HL-60/S4 (cell line): ENCODE data around the gene CREBBP.

Source experiments
- in situ Hi-C: fragments of 300-500 bp; cut with MboI; formaldehyde crosslinking; loops from 2 replicates; pipeline ENCODE4 v1.14.3; 2022; ENCODE audit warnings: low sequenced_read_pairs

CREBBP gene

GRCh38 chr16:3879887-3880564 lies 487 bp downstream of the CREBBP start:
- in situ Hi-C loops = no loop called here

GRCh38 chr16:3879258-3879886 lies 1.1 kb downstream of the CREBBP start:
- in situ Hi-C loops = no loop called here

- in situ Hi-C loops = no loop called here
Measured at GRCh38 chr16:3878610-3879009, 1.9 kb downstream of the CREBBP start.

GRCh38 chr16:3876695-3877094 lies 3.8 kb downstream of the CREBBP start:
- in situ Hi-C loops = no loop called here

GRCh38 chr16:3876160-3876559 lies 4.4 kb downstream of the CREBBP start:
- in situ Hi-C loops = no loop called here

GRCh38 chr16:3874794-3875692 lies 5.5 kb downstream of the CREBBP start:
- in situ Hi-C loops = no loop called here

DNA sequence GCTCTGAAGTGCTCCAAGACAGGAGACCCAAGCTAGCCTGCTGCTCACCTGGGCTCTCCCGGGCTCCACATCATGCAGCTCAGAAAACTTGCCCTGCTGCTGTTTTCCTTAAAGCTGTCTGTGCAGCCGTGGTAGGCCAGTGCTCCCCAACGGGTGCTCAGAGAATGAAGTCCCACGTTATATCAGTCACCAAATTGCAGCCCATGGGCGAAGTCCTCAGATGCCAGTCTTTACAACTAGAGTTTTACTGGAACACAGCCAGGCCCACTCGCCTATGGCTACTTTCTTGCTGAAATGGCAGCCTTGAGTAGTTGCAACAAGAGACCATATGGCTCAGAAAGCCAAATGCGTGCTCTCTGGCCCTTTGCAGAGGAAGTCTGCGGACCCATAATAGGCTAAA lies 6.3 kb downstream of the CREBBP start:
- in situ Hi-C loops = no loop called here

DNA sequence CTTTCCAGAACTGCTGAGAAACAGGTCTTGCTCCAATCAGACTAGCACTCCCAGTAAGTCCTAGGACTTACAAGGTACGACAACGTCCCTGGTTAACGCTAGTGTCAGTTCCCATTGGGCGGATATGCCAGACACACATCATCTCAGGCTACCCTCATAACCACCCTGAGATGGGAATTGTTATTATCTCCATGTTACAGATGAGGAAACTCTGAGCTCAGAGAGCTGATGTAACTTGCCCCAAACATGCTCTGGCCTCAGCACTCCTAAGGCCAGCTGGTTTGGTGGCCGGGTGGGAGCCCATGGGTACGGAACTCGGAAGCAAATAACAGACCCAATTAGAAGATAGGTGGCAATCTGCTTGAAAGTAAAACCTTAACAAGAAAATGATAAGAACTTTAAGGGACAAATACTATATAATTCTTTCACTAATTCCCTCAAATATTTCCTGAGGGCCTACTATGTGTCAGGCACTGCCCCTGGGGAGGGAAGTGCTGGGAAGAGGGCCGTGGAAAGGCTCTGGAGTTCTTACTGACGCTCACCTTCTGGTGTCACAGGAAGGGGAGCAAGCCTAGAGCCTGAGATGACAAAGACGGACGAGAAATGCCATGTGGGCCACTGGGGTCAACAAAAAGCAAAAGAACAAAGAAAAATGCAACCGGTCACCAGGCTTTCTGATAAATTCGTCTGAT lies 6.9 kb downstream of the CREBBP start:
- in situ Hi-C loops = no loop called here

GRCh38 chr16:3872216-3872895 lies 8.2 kb downstream of the CREBBP start:
- in situ Hi-C loops = no loop called here

DNA sequence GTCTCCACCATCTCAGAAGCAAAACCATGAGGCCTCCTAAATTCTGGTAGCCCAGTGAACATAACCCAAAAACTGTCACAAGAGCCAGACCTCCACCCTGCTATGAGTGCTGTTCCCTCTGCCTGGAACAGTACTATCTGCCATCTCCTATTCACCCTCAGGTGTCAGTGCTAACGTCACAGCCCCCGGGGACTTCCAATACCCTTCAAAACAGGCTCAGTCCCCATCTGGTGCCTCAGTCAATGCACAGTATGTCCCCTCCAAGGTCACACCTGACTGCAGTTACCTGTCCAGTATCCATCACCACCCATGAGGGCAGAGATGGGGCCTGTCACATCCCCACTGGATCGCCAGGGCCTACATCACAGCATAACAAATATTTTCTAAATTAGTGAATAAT lies 11.5 kb downstream of the CREBBP start:
- in situ Hi-C loops = no loop called here

DNA sequence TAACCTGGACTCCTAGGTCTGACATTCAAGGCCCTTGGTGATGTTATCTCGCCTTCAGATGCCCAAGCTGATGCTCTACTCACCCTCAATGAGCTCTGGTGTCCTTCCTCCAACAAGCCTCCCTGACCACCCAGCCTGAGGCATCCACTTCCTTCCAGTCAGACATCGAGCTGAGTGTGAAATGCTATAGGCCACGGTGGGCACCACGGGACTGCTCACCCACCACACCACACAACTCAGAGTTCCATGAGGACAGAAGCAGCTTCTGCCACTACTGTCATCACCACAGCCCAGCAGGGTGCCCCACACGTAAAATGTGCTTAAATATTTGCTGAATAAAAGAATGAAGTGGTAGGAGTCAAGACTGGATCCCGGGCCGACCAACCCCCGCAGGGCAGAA lies 12.0 kb downstream of the CREBBP start:
- in situ Hi-C loops = no loop called here

- in situ Hi-C loops = no loop called here
Measured at GRCh38 chr16:3866703-3867431, 13.6 kb downstream of the CREBBP start.

DNA sequence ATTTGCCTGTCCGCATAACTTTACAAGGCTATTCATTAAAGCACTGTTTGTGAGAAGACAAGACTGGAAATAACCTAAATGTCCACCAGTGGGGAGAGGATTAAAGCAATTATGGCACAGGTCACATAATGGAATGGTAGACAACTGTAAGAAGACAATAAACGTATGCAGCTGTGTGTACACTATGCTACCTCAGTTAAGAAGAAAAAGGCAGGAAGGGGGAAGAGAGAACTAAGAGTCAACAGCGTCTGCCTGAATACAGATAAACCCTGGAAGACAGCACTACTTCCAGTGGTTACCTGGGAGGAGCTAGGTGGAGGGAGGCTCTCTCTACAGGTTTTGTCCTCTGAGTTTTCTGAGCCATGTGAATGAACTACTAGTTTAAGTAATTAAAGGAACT lies 15.3 kb downstream of the CREBBP start:
- in situ Hi-C loops = no loop called here

DNA sequence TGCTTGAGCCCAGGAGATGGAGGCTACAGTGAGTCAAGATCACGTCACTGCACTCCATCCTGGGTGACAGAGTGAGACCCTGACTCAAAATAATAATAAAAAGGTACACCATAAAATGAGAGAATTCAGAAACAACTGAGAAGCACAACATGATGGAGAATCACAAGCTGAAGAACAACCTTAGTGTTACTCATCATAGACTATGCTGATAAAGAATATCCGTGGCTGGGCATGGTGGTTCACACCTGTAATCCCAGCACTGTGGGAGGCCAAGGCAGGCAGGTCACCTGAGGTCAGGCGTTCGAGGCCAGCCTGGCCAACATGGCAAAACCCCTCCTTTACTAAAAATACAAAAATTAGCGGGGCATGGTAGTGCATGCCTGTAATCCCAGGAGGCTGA lies 16.0 kb downstream of the CREBBP start:
- in situ Hi-C loops = no loop called here

- in situ Hi-C loops = no loop called here
Measured at GRCh38 chr16:3863587-3863986, 16.9 kb downstream of the CREBBP start.

- in situ Hi-C loops = no loop called here
Measured at GRCh38 chr16:3861808-3862451, 18.6 kb downstream of the CREBBP start.

DNA sequence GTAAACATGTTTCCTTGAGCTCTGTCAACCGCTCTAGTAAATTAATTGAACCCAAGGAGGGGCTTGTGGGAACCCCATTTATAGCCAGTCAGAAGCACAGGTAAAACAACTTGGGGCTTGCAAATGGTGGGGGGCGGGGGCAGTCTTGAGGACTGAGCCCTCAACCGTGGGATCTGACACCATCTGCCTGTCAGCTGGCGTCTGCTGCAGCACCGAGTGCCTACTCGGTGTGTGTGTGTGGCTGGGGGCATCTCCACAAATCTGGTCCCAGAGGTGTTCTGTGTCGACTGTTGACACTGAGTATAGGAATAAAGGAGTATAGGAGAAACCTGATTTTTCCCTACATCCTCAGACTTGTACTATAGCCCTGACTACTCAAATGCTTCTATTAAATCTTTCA lies 20.6 kb downstream of the CREBBP start:
- in situ Hi-C loops = no loop called here

GRCh38 chr16:3858801-3859200 lies 21.7 kb downstream of the CREBBP start:
- in situ Hi-C loops = no loop called here

- in situ Hi-C loops = no loop called here
Measured at GRCh38 chr16:3857189-3858043, 23.1 kb downstream of the CREBBP start.
